Measurements from ENCODE around the gene ADCK1.

DNA sequence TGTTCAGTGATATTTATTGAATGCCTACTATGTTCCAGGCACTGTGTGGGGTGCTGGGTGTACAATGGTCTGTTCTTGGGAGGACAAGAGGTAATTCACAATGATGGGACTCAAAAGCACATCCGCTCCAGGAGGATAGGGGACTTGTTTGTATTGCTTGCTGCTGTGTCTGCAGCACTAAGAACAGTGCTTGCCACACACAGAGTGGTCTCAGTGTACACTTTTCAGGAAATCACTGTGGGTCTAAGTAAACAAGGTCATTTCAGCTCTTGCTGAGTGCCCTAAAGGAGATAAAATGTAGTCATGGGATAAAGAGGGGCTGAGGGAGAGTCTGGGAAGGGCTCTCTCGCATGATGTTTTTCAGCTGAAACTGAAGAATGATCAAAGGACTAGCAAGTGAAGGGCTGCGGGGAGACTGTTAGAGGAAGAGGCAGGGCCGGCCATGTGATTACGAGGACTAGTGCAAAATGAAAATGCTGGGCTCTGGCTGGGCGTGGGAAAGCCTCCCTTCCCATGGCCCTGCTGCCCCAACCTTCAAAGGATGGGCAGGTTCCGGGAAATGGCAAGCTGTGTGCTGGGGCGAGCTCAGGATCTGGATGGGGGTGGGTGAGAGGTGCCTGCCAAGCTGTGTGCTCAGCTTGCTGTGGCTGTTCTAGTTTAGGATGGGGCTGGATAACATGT is 39.1 kb downstream of the ADCK1 start:
- TF ChIP-seq CTCF (conservative IDR thresholded peaks at IDR 0.05; ENCODE audit: low read length) (no peak), EZH2phosphoT487 (IDR thresholded peaks at IDR 0.05; ENCODE audit: borderline replicate concordance) (no peak)
